ENCODE results near the gene BRD2. TPM values are rescaled to one million over a fixed set of nuclear protein-coding genes. Genes with fewer than 3 reads are reported as not detected.

The BRD2 gene
- total RNA-seq, result 95.3 and 96.0 TPM in 2 replicates

GRCh38 chr6:32968093-32968866, at the start of gene BRD2:
Gene BRD2 (plus strand): TSS chr6:32968594. CDS start chr6:32972899, 4,305 bp downstream.

GRCh38 chr6:32940656-32941213, 27.7 kb upstream of the BRD2 start, which contains the start of gene HLA-DMB:
Gene HLA-DMB (minus strand): TSS chr6:32941028. CDS start chr6:32940807, 221 bp downstream.

DNA sequence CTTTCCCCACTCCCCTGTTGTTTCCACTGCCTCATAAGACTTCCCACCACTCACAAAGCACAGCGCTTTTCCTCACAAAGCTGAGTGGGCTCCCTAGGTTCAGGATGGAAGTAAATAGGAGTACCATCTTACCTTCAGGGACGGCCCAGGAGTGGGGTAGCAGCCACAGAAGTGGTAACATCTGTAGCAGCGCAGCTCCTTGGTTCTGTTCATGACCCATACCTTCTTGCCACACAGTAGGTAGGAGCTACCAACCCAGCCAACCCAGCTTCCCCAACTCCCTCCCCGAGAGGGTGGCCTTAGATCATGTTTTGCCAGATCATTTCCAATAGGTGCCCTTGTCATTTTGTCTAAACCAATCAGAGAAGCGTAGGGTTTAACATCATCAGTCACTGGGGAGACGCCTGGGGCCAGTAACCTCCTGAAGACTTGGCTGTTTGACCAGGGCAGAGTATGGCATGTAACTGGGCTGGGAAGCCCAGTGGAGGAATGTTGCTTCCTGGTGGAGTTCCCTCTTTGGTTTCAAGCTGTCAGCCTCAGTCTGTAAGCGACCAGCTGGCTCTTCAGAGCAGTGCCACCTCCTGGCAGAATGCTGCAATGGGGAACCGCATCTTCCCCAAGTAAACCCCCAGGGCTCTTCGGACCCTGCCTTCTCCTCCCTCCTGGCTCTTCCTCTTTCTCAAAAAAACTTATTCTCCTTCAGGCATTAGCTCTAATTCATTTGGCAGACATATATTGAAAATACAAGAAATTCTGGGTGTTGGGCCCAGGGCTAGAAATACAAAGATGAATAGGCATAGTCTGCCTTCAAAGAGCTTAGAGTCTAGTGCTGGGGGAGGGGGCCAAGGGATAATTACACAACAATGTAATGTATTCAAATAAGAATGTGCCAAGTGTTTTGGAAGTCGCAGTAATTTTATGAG, 15.3 kb upstream of the BRD2 start, which contains the start of gene HLA-DMA:
TSS of gene HLA-DMA (minus strand) at position 281 of the 923 bp plus-strand sequence. CDS start at position 220, 61 bp downstream.

DNA sequence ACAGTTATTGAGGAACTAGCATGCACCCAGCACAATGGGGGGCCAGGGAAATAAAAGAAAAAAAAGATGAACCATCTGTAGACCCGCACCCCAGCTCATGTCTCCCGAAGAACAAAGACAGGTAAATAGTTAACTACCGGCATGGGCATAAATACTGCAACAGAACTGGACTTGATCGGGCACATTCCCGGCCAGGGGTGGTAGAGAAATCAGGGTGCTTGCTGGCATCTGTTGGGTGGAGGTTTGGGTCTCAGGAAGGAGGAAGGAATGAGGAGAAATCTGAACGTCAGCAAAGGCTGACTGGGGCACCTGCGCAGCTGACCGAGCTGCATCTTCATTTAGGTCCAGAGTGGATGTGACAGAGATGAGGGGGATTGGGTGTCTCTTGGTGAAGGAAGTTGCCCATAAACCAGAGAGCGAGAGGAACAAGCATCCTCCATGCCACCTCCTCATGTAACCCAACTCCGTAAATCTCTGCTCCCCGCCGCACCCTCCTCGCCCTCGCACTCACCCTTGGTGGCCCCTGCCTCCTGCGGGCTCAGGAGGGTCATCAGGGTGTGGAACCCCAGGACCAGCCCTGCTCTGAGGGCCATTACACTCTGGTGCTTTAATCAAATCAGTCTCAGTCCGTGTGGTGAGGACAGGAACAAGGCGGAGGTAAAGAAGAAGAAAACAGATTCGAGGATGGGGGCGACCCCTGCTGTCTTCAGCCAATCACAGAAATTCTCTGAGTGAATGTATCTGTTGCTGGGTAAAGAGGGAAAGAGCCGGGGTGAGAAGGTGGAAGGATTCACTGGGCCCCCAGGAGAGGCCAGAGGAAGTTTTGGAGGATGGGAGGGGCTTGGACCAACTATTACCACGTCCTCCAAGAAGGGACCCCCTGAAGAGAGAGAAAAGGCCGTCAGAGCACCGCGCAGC, 40.8 kb downstream of the BRD2 start, which contains the start of gene HLA-DOA:
TSS of gene HLA-DOA (minus strand) at position 648 of the 918 bp plus-strand sequence.

Other genes with a start within 250 kb of the BRD2 start
- gene HLA-DQA2, start 227.2 kb upstream of the BRD2 start, total RNA-seq, result not detected in 2 replicates
- not detected in 2 replicates for gene HLA-DQB2, start 205.1 kb upstream of the BRD2 start, total RNA-seq
- gene HLA-DOB, start 151.6 kb upstream of the BRD2 start, total RNA-seq, result 0.11 and 0.12 TPM in 2 replicates
- 8.0 and 10.3 TPM in 2 replicates for gene TAP2, start 129.9 kb upstream of the BRD2 start, total RNA-seq
- gene PSMB8, start 124.5 kb upstream of the BRD2 start, total RNA-seq, result 41.2 and 52.1 TPM in 2 replicates
- gene TAP1, start 114.9 kb upstream of the BRD2 start, total RNA-seq, result 39.5 and 48.9 TPM in 2 replicates
- 26.7 and 30.7 TPM in 2 replicates for gene PSMB9, start 114.4 kb upstream of the BRD2 start, total RNA-seq
- gene HLA-DMB, start 27.6 kb upstream of the BRD2 start, total RNA-seq, result under 0.01 TPM in 1 of 2 replicates, not detected in the other
- gene HLA-DMA, start 15.5 kb upstream of the BRD2 start, total RNA-seq, result 0.33 and 1.1 TPM in 2 replicates
- gene HLA-DOA, start 41.0 kb downstream of the BRD2 start, total RNA-seq, result not detected in 2 replicates
- 0.55 and 4.0 TPM in 2 replicates for gene HLA-DPA1, start 105.1 kb downstream of the BRD2 start, total RNA-seq
- 6.8 and 21.1 TPM in 2 replicates for gene HLA-DPB1, start 107.4 kb downstream of the BRD2 start, total RNA-seq
- gene COL11A2, start 223.9 kb downstream of the BRD2 start, total RNA-seq, result 0.11 and 0.12 TPM in 2 replicates
- gene RXRB, start 232.1 kb downstream of the BRD2 start, total RNA-seq, result 23.9 and 25.0 TPM in 2 replicates
- gene SLC39A7, start 232.3 kb downstream of the BRD2 start, total RNA-seq, result 129 and 159 TPM in 2 replicates
- gene HSD17B8, start 236.1 kb downstream of the BRD2 start, total RNA-seq, result 2.7 and 8.9 TPM in 2 replicates
- 26.7 and 34.0 TPM in 2 replicates for gene RING1, start 239.9 kb downstream of the BRD2 start, total RNA-seq

Data from uterine smooth muscle cell (primary cell).